ENCODE results near the gene CALML6. TPM values are rescaled to one million over a fixed set of nuclear protein-coding genes. Genes with fewer than 3 reads are reported as not detected.
A peak's percentile ranks its signal among the peaks of the same experiment; 100 is the strongest.

CALML6 gene
- polyA plus RNA-seq, 6 donors from 2014 or later, result not detected

DNA sequence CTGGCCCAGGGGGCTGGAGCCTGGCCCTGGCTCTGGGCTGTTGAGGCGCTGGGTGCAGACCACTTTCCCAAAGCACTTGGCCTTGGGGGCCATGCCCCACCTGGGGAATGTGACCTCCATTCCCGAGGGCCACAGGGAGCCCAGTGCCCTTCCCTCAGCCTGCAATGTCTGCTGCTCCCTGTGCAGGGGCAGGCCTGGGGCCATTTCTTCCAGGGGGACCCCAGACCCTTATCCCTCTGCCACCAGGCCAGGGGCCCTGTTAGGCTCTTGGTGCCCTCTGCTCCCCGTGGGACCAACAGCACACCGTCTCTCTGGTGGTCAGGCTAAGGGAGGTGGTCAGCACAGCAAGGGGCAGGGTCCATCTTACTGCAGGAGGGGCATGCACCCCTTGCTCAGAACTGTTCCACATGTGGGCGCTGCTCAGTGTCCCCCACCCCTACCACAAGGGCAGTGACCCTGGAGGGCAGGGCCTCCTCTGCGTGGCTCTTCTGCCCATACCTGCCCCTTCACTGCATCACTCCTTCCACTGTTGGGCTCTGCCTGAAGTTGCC lies 5.1 kb downstream of the CALML6 start:
- peaks cover 0 to 5% (median 2%) of the 10 kb centered on the region in 3 donors for H3K4me1 Mint-ChIP-seq
- ATAC-seq (ENCODE audit: low read depth in 2 of 2), result no peak
- peaks cover 0 to 20% (median 0%) of the 10 kb centered on the region in 3 donors for H3K27me3 Mint-ChIP-seq
- H3K27ac Mint-ChIP-seq, result peak overlapping the region in 2 of 6 donors; percentile 76 to 92
- H3K4me3 Mint-ChIP-seq, result peak overlapping the region in 5 of 8 donors; percentile 9 to 74 (median 10)
- DNase-seq, result no peak
- H3K36me3 Mint-ChIP-seq, result no peaks in the 10 kb centered on the region
- peaks cover 0 to 2% (median 0%) of the 10 kb centered on the region in 7 donors for H3K9me3 Mint-ChIP-seq

DNA sequence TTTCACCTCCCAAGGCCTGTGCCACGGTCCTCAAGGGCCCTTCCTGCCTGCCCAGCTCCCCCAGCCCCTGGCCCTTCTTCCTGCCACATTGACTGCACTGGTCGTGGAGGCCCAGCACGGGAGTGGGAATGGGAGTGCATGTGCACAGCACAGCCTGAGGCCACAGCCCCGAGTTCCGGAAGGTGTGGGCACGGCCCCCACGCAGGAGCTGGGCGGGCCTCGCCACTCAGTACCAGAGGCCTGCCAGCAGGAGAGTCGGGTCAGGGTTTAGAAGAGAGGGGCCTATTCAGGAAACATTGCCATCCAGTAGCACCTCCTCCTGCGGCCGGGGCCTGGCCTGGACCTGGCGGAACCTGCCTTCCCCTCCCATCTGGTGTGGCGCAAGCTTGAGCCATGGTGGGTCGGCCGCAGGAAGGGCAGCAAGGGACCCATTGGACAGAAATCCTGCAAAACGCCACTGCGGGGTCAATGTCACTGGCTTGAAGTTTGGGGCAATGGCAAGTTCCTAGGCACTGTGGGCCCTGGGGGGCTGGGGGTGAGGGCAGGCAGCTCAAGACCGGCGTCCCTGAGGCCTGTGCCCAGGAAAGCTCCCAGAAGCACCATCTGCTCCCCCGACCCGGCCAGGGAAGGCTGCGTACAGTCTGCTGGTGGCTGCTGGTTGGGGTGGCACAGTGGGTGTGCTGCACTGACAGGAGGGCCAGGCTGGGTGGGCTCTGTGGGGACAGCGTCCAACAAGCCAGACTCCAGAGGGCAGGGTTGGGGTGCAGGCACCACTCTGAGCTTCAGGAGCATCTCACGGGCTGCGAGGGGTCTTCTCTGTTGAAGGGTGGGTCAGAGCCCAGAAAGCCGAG lies 5.8 kb downstream of the CALML6 start:
- ATAC-seq (ENCODE audit: low read depth in 2 of 2) (no peak), DNase-seq (no peak)
- peaks cover 0 to 5% (median 2%) of the 10 kb centered on the region in 3 donors for H3K4me1 Mint-ChIP-seq
- H3K27ac Mint-ChIP-seq, result peak overlapping the region in 1 of 6 donors; percentile 76
- H3K9me3 Mint-ChIP-seq, result peaks cover 0 to 2% (median 0%) of the 10 kb centered on the region in 7 donors
- no peaks in the 10 kb centered on the region for H3K36me3 Mint-ChIP-seq
- peak overlapping the region in 2 of 8 donors; percentile 10 to 23 for H3K4me3 Mint-ChIP-seq
- H3K27me3 Mint-ChIP-seq, result peaks cover 0 to 22% (median 0%) of the 10 kb centered on the region in 3 donors

DNA sequence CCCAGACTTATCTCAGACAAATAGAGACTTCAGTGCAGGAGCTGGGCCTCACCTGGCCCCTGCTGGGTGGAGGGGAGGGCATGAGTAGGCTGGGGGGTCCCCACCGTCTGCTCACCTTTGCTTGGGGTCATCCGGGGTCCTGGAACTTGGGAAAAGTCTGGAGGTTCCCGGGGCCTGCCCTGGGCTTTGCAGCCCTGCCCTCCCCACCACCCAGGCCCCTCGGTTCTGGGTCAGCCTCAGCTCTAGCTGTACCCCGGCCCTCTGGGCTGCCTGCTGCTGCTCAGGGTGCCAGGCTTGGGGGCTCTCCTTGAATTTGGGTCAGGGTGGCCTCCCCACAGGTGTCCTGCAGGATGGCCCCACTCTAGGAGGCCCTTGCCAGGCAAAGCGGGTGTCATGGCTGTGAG lies 6.4 kb downstream of the CALML6 start:
- no peaks in the 10 kb centered on the region for H3K36me3 Mint-ChIP-seq
- DNase-seq, result no peak
- peaks cover 0 to 23% (median 0%) of the 10 kb centered on the region in 3 donors for H3K27me3 Mint-ChIP-seq
- no peak overlapping the region for H3K4me3 Mint-ChIP-seq
- H3K9me3 Mint-ChIP-seq, result peaks cover 0 to 2% (median 0%) of the 10 kb centered on the region in 7 donors
- ATAC-seq (ENCODE audit: low read depth in 2 of 2), result no peak
- H3K4me1 Mint-ChIP-seq, result peaks cover 0 to 5% (median 2%) of the 10 kb centered on the region in 3 donors
- no peak overlapping the region for H3K27ac Mint-ChIP-seq

DNA sequence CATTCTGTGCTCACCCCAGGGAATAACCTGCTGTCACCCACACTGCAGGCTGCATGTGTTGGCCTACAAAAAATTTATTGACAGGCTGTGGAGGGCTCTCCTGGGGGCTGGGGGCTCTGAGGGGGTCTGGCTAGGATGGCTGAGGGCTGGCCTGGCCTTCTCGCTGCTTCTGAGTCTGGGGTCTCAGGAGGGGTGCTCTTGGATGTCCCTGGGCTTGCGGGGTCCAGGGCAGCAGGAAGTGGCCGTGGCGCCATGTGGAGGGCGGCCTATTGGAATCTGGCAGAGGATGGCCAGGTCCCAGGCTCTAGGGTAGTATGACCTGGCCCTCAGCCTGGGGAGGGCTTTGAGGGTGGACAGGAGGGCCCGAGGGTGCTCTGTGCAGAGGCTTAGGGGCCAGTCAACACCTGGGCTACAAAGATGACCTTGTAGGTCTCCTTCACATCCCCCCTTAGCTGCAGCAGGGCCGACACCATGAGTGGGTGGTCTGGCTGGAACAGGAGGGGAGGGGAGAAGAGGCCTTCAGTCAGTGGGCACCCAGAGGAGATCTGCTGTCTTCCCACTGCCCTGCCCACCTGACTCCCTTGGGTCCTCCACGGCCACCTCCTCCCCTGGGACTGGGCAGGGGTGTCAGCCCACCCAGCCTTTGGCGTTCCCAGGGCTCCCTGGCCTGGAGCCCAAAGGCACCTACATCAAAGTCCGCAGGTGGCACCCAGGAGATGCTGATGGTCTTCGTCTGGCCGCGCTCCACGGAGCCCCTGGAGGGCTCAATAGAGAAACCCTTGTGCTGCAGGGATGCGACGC lies 7.0 kb downstream of the CALML6 start:
- no peak overlapping the region for H3K27ac Mint-ChIP-seq
- H3K4me3 Mint-ChIP-seq, result no peak overlapping the region
- ATAC-seq (ENCODE audit: low read depth in 2 of 2) (no peak), DNase-seq (no peak)
- H3K36me3 Mint-ChIP-seq, result no peaks in the 10 kb centered on the region
- H3K4me1 Mint-ChIP-seq, result peaks cover 0 to 5% (median 2%) of the 10 kb centered on the region in 3 donors
- peaks cover 0 to 2% (median 0%) of the 10 kb centered on the region in 7 donors for H3K9me3 Mint-ChIP-seq
- H3K27me3 Mint-ChIP-seq, result peaks cover 0 to 27% (median 0%) of the 10 kb centered on the region in 3 donors

DNA sequence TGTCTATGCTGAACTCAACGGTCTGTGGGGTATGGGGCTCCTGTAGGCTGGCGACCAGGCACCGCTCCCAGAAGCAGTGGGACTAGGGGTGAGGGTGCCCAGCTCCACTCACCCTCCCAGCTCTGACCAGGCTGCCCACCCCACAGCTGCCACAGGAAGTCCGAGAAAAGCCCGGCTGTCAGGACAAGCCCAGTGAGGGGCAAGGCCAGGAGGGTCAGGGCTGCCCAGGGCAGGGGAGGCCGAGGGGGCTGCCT lies 7.6 kb downstream of the CALML6 start:
- DNase-seq (no peak), ATAC-seq (ENCODE audit: low read depth in 2 of 2) (no peak)
- H3K4me3 Mint-ChIP-seq, result peak overlapping the region in 1 of 8 donors; percentile 16
- peaks cover 0 to 2% (median 0%) of the 10 kb centered on the region in 7 donors for H3K9me3 Mint-ChIP-seq
- peaks cover 0 to 2% (median 2%) of the 10 kb centered on the region in 3 donors for H3K4me1 Mint-ChIP-seq
- H3K27me3 Mint-ChIP-seq, result peaks cover 0 to 27% (median 0%) of the 10 kb centered on the region in 3 donors
- H3K27ac Mint-ChIP-seq, result no peak overlapping the region
- H3K36me3 Mint-ChIP-seq, result no peaks in the 10 kb centered on the region

DNA sequence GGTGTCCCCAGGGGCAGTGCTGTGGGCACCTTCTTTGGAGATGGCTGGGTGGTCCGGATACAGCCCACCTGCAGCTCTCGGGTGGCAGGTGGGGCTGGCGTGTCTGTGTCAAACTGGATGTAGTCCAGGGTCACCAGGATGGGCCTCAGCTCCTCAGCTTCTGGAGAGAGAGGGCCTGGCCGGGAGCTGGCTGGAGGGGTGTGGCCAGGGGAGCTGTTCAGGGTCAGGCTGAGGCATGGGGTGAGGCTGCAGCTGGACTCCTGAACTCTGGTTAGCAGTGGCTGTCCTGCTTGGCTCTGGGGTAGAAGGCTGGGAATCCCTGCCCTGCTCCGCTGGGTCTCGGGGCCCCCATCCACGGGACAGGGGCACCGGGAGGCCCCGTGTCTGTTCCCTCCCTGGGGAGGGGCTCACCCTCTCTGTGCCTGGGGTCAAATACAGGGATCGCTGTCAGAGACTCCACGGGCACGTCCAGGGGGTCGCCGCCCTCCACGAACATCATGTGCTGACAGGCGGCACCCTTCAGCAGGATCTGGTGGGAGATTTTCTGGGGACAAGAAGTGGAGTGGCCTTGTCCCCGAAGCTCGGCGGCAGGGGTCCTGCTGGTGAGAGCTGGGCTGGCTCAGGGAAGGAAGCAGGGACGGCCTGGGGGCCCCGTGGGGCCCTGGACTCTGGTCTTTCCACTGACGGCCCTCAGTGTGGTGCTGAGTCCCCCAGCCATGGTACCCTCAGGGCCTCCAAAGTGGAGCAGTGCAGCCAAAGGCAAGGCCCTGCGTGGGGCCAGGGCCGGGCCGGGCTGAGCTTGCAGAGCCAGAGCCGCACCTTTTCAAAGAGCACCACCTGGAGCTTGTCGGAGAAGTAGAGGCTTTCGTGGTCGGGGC lies 8.1 kb downstream of the CALML6 start:
- H3K27me3 Mint-ChIP-seq, result peaks cover 0 to 27% (median 0%) of the 10 kb centered on the region in 3 donors
- H3K36me3 Mint-ChIP-seq, result no peaks in the 10 kb centered on the region
- DNase-seq (no peak), ATAC-seq (ENCODE audit: low read depth in 2 of 2) (no peak)
- H3K27ac Mint-ChIP-seq, result no peak overlapping the region
- H3K4me1 Mint-ChIP-seq, result peaks cover 0 to 2% (median 0%) of the 10 kb centered on the region in 3 donors
- peaks cover 0 to 2% (median 0%) of the 10 kb centered on the region in 7 donors for H3K9me3 Mint-ChIP-seq
- H3K4me3 Mint-ChIP-seq, result peak overlapping the region in 1 of 8 donors; percentile 67

DNA sequence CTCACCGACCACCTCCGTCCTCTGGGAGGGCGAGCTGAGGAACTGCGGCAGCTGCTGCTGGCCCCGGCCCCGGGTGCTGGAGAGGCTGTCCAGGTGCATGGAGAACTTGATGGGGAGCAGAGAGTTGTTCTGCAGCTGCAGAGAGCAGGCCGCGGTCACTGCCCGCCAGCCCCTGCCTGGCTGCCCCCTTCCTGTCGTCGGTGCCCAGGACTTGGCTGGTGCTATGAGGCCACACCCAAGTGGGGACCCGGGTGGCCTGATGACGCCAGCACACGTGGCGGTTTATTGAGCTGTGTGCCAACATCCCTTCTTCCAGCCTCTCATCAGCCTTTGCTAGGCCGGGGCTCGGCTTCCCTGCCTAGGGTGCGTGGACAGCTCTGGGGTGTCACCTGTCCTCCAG lies 9.3 kb downstream of the CALML6 start:
- H3K4me1 Mint-ChIP-seq, result peaks cover 0 to 2% (median 0%) of the 10 kb centered on the region in 3 donors
- no peaks in the 10 kb centered on the region for H3K36me3 Mint-ChIP-seq
- no peak overlapping the region for H3K4me3 Mint-ChIP-seq
- DNase-seq (no peak), ATAC-seq (ENCODE audit: low read depth in 2 of 2) (no peak)
- peaks cover 0 to under 1% (median 0%) of the 10 kb centered on the region in 7 donors for H3K9me3 Mint-ChIP-seq
- H3K27ac Mint-ChIP-seq, result peak overlapping the region in 1 of 6 donors; percentile 62
- H3K27me3 Mint-ChIP-seq, result peaks cover 0 to 27% (median 0%) of the 10 kb centered on the region in 3 donors

DNA sequence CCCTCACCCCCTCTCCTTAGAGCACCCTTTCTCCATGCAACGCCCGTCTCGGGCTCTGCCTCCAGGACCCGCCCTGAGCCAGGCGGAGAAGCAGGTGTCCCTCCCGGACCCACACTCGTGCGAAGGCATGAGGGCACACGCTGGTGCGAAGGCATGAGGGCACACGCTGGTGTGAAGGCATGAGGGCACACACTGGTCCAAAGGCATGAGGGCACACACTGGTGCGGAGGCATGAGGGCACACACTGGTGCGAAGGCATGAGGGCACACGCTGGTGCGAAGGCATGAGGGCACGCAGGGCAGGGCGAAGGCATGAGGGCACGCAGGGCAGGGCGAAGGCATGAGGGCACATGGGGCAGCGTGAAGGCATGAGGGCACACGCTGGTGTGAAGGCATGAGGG lies 9.8 kb downstream of the CALML6 start:
- Mint-ChIP-seq H3K27me3 (peaks cover 0 to 27% (median 0%) of the 10 kb centered on the region in 3 donors), H3K4me1 (peaks cover 0 to 2% (median 0%) of the 10 kb centered on the region in 3 donors), H3K4me3 (no peak overlapping the region), H3K27ac (peak overlapping the region in 1 of 6 donors; percentile 62), H3K9me3 (no peaks in the 10 kb centered on the region), H3K36me3 (no peaks in the 10 kb centered on the region)
- DNase-seq (no peak), ATAC-seq (ENCODE audit: low read depth in 2 of 2) (no peak)

DNA sequence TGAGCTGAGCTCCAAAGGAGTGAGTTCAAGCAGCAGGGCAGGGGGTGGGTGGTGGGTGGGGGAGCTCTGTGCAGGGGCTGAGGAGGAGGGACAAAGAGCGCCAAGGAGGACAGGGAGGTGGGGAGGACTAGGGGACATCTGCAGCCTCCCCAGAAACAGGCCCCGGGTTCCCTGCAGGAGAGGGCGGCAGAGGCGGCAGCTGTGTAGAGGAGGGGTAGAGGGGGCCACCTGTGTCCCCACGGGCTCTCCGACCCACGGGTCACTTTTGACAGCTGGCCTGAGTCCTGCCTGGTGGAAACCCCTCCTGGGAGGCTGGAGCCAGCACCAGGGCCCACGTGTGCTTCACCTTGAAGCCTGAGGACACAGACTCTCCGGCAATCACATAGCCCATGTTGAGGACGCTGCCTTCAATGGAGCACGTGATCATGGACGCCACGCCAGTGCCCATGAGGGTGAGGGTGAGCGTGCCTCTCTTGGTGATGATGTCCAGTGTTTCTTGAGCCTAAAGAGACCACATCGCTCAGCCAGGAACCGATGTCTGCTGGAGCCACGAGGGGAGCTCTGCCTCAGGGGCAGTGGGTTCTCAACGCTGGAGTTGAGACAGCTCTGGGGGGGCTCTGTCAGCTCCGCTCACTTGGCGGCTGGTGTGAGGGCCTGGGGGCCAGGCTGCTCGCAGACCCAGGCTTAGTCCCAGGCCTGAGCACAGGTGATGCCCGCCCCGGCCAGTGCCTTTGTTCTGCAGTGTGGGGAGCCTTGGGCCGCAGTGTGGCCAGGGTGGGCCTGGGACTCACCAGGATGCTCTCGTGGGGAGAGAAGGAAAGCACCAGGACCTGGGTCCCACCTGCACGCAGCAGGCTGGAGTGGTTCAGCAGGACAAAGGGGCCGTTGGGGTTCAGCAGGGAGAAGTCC lies 10.6 kb downstream of the CALML6 start:
- ATAC-seq (ENCODE audit: low read depth in 2 of 2) (no peak), DNase-seq (no peak)
- H3K4me3 Mint-ChIP-seq, result no peak overlapping the region
- no peaks in the 10 kb centered on the region for H3K9me3 Mint-ChIP-seq
- no peak overlapping the region for H3K27ac Mint-ChIP-seq
- H3K36me3 Mint-ChIP-seq, result no peaks in the 10 kb centered on the region
- H3K4me1 Mint-ChIP-seq, result peaks cover 0 to 2% (median 0%) of the 10 kb centered on the region in 3 donors
- peaks cover 0 to 27% (median 0%) of the 10 kb centered on the region in 3 donors for H3K27me3 Mint-ChIP-seq

DNA sequence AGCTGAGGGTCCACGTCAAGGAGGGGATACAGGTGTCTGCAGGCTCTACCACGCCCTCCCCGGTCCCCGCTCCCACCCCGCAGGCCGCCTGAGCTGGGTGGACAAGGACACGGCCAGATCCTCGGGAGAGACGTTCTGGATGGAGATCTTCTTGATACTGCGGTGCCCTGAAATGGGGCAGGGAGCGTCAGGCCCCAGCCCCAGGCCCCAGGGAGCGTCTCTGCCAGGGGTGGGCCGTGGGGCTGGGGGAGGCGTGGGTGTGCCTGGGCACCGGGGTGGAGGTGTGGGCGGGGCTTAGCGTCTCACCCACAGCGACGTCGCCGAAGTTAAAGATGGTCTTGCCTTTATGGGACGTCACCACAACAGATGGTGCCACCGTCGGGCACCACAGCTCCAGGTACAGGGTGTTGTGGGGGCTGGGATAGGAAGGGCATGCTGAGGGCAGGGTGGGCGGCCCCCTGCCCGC lies 11.3 kb downstream of the CALML6 start:
- H3K4me1 Mint-ChIP-seq, result peaks cover 0 to 2% (median 0%) of the 10 kb centered on the region in 3 donors
- DNase-seq, result no peak

DNA sequence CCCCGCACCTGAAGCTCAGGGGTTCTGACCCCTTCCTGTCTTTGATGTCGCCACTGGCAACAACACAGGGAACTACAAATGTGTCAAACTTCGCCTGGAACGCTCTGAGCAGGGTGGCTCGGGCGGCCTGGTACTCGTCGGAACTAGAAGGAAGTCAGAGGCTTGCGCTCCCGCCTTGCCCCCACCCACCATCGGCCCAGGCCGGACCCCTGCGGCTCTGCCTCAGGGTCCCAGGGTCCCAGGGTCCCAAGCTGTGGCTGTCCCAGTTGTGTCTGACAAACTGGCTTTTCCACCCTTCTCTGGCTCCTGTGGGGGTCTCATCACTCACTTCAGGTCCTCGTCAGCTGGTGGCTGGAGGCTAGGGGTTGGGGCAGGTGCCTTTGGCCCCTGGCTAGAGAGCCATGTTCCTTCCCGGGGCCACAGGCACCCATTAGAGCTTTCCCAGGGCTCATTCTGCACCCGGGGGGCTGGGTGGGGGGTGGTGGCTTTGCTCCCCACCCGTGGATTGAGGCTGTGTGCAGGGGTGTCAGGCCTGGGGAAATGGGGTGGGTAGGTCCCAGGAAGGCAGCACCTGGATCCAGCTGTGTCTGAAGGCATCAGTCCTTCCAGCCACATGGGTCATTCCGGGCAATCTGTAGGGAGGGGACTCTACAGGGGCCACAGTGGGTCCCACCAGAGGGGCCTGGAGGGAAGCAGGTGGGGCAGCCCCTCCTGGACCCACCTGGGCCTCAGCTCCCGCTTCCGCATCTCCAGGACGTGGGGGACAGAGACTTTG lies 12.0 kb downstream of the CALML6 start:
- no peak for ATAC-seq (ENCODE audit: low read depth in 2 of 2)
- Mint-ChIP-seq H3K9me3 (no peaks in the 10 kb centered on the region), H3K4me1 (peaks cover 0 to 2% (median 0%) of the 10 kb centered on the region in 3 donors), H3K36me3 (no peaks in the 10 kb centered on the region), H3K27ac (no peak overlapping the region), H3K4me3 (no peak overlapping the region), H3K27me3 (peaks cover 0 to 27% (median 0%) of the 10 kb centered on the region in 3 donors)
- DNase-seq, result no peak

More for the DNA sequence above, 11.3 kb downstream of the CALML6 start:
- Mint-ChIP-seq H3K9me3 (no peaks in the 10 kb centered on the region), H3K27me3 (peaks cover 0 to 27% (median 0%) of the 10 kb centered on the region in 3 donors), H3K27ac (no peak overlapping the region), H3K4me3 (no peak overlapping the region), H3K36me3 (no peaks in the 10 kb centered on the region)
- ATAC-seq (ENCODE audit: low read depth in 2 of 2), result no peak
